NCI-H2029 treated with DMSO at 0.1 percent for 48 hours (cell line): Measurements from ENCODE around the gene C15orf39.

Experiments
- DNase-seq: peaks from one replicate; lab custom pipeline; 2025; lab: John Stamatoyannopoulos, UW

C15orf39 gene

DNA sequence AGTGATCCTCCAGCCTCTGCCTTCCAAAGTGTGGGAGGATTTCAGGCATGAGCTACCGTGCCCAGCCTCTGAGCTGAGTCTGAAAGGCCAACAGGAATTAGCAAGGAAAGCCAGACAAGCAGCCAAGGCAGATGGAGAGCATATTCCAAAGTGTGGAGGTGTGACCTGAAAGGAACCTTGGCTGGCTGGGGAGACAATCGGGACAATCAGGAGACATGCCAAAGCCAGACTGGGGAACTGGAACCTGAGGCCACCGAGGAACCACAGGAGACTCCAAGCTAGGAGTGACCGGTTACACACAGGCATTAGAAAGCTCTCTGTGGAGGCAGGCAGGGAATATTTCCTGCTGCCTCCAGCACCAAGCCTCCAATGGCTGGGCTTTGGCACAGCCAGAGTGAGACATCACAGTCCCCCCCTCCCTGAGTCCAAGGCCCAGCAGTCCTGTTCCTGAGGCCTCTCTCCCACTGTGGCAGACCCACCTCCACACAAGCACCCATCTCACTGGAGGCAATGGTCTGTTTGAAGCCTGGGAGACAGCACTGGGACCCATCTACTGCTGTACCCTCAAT lies 4.5 kb upstream of the C15orf39 start:
- DNase-seq, result no peak

DNA sequence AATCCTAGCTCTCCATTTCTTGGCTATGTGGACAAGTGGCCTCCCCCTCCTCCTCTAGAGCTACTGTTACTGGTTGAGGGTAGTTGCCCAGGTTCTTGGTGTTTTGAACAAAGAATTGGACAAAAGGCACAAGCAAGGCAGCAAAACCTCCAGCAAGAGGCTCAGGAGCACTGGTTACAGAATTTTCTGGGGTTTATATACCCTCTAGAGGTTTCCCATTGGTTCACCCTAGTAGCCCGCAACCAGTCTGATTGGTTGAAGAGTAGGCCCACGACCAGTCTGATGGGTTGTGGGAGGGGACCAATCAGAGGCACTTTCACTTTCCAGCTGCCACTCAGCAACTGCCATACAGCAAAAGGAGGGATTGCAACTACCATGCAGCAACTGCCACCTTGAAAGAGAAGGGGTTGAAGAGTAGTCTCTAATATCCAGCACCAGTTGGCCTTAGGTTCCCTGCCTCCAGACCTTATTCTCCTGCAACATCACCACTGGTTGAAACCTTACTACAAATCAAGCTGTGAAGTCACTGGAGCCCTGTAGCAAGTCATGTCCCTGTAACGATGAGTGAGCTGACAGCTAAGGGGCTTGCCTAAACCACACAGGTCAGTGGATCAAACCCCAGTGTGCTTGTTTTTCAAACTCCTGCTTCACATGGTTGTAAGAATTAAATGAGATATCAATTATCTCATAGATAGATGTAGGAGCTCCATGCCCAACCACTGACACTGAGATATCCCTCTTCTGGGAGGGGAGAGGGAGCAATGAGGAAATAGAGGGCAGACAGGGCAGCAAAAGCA lies 2.9 kb upstream of the C15orf39 start:
- DNase-seq, result peak; percentile 31

GRCh38 chr15:75199357-75199940 lies 2.2 kb upstream of the C15orf39 start:
- no peak for DNase-seq

- DNase-seq, result no peak
Measured at GRCh38 chr15:75200391-75200764, 1.3 kb upstream of the C15orf39 start.

GRCh38 chr15:75200765-75201615 lies 692 bp upstream of the C15orf39 start:
- peak; percentile 28 for DNase-seq

GRCh38 chr15:75202251-75203016 lies 752 bp downstream of the C15orf39 start:
- DNase-seq, result no peak

DNA sequence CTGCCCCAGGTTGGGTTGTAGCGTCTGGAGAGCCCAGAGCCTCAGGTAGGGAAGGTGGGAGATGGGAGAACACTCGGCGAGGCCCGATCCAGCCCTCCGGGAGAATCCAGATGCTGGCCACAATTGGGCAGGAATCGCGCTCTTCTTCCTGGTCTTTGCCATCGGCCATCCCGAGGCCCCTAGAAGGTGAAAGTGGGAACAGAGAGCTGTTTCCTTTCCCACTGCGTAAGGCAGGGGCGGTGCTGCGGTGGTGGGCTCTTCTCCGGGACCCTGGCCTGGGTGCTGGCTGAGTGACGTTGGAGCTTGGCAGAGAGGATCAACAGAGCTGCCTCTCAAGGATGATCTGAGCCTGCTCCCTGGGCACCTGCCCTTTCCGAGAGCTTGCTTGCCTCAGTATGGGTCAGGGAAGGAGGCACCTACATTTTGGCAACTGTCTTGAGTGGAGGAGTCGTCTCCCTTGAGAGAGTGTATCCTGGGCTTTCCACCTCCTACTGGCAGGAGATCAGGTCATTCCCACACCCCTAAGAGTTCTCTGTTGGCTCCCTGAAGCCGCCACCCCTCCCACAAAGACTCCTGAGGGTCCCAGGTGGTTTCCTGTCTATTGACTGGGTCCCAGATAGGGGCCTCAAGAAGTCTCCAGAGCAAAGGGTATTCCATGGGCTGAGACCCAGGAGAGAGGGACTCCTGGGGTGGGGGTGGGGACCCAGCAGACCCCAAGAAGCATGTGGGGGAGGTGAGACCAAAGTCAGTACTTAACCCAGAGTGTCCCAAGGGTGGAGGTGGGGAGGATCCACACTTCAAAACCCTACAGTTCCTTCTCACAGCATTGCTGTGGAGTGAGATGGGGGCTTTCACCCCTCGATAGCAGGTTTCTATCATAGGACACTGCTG lies 1.6 kb downstream of the C15orf39 start:
- no peak for DNase-seq

DNA sequence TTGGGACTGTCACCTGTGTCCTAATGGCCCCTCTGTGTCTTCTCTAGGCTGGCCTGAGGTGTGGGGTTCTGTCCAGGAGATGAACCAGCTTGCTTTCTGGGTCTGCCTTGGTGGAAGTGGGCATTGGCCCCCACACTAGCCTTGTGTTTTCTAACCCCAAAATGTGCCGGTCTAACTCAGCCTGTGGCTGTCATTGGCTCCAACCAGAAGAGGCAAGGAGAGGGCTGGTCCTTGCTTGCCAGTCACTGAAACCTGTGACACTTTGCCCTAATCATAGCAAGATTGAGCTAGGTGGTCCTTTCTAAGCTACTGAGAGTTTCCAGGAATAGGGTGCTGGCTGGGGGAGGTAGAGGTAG lies 2.2 kb downstream of the C15orf39 start:
- DNase-seq, result no peak

DNA sequence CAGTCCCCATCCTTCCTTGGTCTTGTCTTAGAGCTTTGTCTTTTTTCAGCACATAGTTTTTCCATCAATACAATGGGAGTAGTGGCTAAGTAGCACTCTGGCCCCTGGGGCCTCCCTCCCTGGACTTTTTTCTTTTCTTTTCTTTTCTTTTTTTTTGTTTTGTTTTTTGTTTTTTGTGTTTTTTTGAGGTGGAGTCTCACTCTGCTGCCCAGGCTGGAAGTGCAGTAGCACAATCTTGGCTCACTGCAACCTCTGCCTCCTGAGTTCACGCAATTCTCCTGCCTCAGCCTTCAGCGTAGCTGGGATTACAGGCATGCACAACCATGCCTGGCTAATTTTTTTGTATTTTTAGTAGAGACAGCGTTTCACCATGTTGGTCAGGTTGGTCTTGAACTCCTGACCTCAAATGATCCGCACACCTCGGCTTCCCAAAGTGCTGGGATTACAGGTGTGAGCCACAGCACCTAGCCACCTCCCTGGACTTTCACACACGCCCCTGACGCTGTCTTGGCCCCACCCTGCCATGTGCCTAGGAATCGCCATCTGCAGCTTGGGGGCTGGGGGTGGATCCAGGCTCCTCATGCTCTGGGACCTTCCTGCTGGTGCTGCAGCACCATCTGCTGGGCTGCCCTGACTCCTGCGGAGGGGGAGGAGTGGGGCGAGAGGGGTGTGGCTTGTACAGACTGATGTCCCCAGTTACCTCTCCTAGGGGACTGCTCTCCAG lies 2.8 kb downstream of the C15orf39 start:
- no peak for DNase-seq

GRCh38 chr15:75205064-75205395 lies 3.3 kb downstream of the C15orf39 start:
- no peak for DNase-seq

DNA sequence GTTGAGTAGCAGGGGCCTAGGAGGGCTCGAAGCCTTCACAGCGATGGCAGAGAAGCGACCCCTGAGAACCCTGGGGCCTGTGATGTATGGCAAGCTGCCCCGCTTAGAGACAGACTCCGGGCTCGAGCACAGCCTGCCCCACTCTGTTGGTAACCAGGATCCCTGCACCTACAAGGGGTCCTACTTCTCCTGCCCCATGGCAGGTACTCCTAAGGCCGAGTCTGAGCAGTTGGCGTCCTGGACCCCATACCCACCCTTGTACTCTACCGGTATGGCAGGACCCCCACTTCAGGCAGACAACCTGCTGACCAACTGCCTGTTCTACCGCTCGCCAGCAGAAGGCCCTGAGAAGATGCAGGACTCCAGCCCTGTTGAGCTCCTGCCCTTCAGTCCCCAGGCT lies 4.3 kb downstream of the C15orf39 start:
- no peak for DNase-seq

DNA sequence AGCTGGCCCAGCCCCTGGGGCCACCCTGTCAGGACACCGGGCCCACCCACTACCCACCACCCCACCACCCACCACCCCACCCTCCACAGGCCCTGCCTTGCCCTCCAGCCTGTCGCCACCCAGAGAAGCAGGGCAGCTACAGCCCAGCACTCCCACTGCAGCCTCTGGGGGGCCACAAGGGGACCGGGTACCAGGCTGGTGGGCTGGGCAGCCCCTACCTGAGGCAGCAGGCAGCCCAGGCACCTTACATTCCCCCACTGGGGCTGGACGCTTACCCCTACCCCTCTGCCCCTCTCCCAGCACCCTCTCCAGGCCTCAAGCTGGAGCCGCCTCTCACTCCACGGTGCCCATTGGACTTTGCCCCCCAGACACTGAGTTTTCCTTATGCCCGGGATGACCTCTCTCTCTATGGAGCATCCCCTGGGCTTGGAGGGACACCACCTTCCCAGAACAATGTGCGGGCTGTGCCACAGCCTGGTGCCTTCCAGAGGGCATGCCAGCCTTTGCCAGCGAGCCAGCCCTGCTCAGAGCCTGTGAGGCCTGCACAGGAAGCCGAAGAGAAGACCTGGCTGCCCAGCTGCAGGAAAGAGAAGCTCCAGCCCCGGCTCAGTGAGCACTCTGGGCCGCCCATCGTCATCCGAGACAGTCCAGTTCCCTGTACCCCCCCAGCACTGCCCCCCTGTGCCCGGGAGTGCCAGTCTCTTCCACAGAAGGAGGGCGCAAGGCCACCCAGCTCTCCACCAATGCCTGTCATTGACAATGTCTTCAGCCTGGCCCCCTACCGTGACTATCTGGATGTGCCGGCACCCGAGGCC lies 5.3 kb downstream of the C15orf39 start:
- no peak for DNase-seq

GRCh38 chr15:75207618-75208500 lies 6.2 kb downstream of the C15orf39 start:
- DNase-seq, result no peak

DNA sequence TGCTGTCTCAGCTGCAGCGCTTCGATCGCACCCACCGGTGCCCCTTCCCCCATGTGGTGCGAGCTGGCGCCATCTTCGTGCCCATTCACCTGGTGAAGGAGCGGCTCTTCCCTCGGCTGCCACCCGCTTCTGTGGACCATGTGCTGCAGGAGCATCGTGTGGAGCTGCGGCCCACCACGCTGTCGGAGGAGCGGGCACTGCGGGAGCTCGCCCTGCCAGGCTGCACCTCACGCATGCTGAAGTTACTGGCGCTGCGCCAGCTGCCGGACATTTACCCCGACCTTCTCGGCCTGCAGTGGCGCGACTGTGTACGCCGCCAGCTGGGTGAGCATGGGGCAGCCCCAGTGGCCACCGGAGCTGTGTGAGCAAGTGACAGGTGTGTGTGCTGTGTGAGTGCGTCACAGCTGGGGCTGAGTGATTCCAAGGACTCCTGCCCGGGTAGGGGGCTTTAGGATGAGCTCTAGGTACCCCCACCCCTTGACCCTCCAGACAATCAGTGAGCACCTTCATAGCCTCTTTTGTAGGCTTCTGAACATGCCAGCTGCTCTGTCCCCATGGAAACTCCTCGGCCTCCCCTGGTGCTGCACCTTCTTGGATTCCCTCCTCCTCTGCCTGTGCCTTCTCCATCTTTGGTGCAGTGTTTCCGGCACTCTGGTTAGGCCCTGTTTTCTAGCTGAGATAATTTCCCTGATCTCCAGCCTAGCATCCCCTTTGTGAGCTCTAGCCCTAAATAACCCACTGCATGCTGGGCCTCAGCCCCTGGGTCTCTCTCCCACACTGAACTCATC lies 7.0 kb downstream of the C15orf39 start:
- DNase-seq, result no peak

- no peak for DNase-seq
Measured at GRCh38 chr15:75209289-75209676, 7.6 kb downstream of the C15orf39 start.

- no peak for DNase-seq
Measured at GRCh38 chr15:75210811-75211230, 9.1 kb downstream of the C15orf39 start.

GRCh38 chr15:75211436-75212199 lies 9.9 kb downstream of the C15orf39 start:
- DNase-seq, result no peak
